HepG2 (cell line): ENCODE data around the gene RIMBP2. TPM values are rescaled to one million over a fixed set of nuclear protein-coding genes. Genes with fewer than 3 reads are reported as not detected.

Experiments
- ATAC-seq: fragments of 200-7000 bp; cut with Tn5 transposase; 3 replicates; pipeline ENCODE4 v1.9.1; 2020; ENCODE audit warnings: mild to moderate bottlenecking, moderate library complexity
- BruUV-seq: library from RNA; stranded (reverse); fragments of 400-500 nt; replicated peaks from 2 replicates; lab custom pipeline; 2021; lab: Mats Ljungman, UMichigan
- CTCF ChIA-PET: fragments of 300-600 bp; formaldehyde crosslinking; extraction: SDS; loops from one replicate; lab custom pipeline; 2021; ENCODE audit warnings: low total read pairs, inconsistent platforms, low intra/inter-chr PET ratio; lab: Yijun Ruan, JAX
- POLR2A ChIA-PET: fragments of 350-600 bp; sonication (Branson Sonifier 250); formaldehyde crosslinking; loops from one replicate; lab custom pipeline; 2020; ENCODE audit warnings: antibody characterized with exemption, inconsistent platforms; lab: Yijun Ruan, JAX
- DNase-seq: peaks from one replicate; pipeline ENCODE4 v3.0.0-alpha.2; 2015; ENCODE audit warnings: low spot score
- FAIRE-seq: peaks from 3 replicates; lab custom pipeline; 2011; peaks lifted over from hg19 to GRCh38; lab: Jason Lieb, UNC
- H2AFZ ChIP-seq: one replicate; pipeline ENCODE4 v1.6.1; 2011; ENCODE audit warnings: low read length, inconsistent platforms
- H3K27ac ChIP-seq: fragments of 300-600 bp; 3 replicates; pipeline ENCODE4 v1.8.0; 2011; ENCODE audit warnings: mixed run types, mild to moderate bottlenecking, mixed read lengths, low read length, inconsistent platforms; ENCODE audit not compliant: insufficient read depth; ENCODE audit errors: extremely low read length
- H3K27me3 ChIP-seq, 2 experiments: fragments of 200-600 bp in 1 of 2; 2 replicates in 1 of 2; 3 replicates in 1 of 2; pipeline versions ENCODE4 v1.6.0 to v1.8.0; 2011; ENCODE audit warnings: low read length in 2 of 2, mild to moderate bottlenecking in 2 of 2, moderate library complexity in 2 of 2, inconsistent platforms in 1 of 2; ENCODE audit not compliant: insufficient read depth in 2 of 2, control insufficient read depth in 1 of 2
- H3K36me3 ChIP-seq, 2 experiments: fragments of 200-600 bp in 1 of 2; replicated peaks in 1 of 2; 2 replicates in 1 of 2; 3 replicates in 1 of 2; pipeline versions ENCODE4 v1.5.1 to v1.8.0; 2011; ENCODE audit warnings: low read length in 2 of 2, inconsistent platforms in 1 of 2; ENCODE audit not compliant: insufficient read depth in 2 of 2, control insufficient read depth in 1 of 2
- H3K4me1 ChIP-seq: 2 replicates; pipeline ENCODE4 v1.5.1; 2012; ENCODE audit warnings: low read length, inconsistent platforms; ENCODE audit not compliant: insufficient read depth
- H3K4me2 ChIP-seq: 2 replicates; pipeline ENCODE4 v1.6.0; 2011; ENCODE audit warnings: low read depth, low read length, inconsistent platforms
- H3K4me3 ChIP-seq, 3 experiments: fragments of 200-600 bp in 1 of 3; sonication (generic), shearing (Covaris generic) in 1 of 3; replicated peaks in 1 of 3; 2 replicates each; pipeline ENCODE4 v1.5.1; 2011 to 2016; ENCODE audit warnings: low read length in 3 of 3, inconsistent platforms in 2 of 3, low read depth in 2 of 3, mild to moderate bottlenecking in 2 of 3, control low read depth in 1 of 3, mixed read lengths in 1 of 3; ENCODE audit not compliant: insufficient read depth in 1 of 3
- H3K79me2 ChIP-seq: one replicate; pipeline ENCODE4 v1.6.1; 2011; ENCODE audit warnings: low read length, inconsistent platforms; ENCODE audit not compliant: insufficient read depth
- H3K9ac ChIP-seq: 2 replicates; pipeline ENCODE4 v1.6.0; 2011; ENCODE audit warnings: mild to moderate bottlenecking, low read depth, low read length, inconsistent platforms; ENCODE audit not compliant: insufficient read depth
- H3K9me3 ChIP-seq: 2 replicates; pipeline ENCODE4 v1.5.1; 2012; ENCODE audit warnings: mild to moderate bottlenecking, low read length
- H4K20me1 ChIP-seq: 2 replicates; pipeline ENCODE4 v1.6.0; 2011; ENCODE audit warnings: inconsistent platforms, mild to moderate bottlenecking, low read length, moderate library complexity; ENCODE audit not compliant: insufficient read depth
- AKAP8 ChIP-seq: sonication (generic); formaldehyde crosslinking; IDR thresholded peaks from 2 replicates; pipeline ENCODE4 v1.5.1; 2020; ENCODE audit warnings: mild to moderate bottlenecking, missing genetic modification reagents
- HNF1A ChIP-seq, 2 experiments: sonication (generic) in 1 of 2; formaldehyde crosslinking in 1 of 2; IDR thresholded peaks; 2 replicates each; pipeline versions ENCODE4 v1.4.0 to v1.6.1; 2016 to 2020; ENCODE audit warnings: borderline replicate concordance in 1 of 2, low read depth in 1 of 2, mild to moderate bottlenecking in 1 of 2, missing genetic modification reagents in 1 of 2
- KLF11 ChIP-seq: IDR thresholded peaks from 2 replicates; pipeline ENCODE4 v1.6.1; 2016; ENCODE audit warnings: missing compliant biosample characterization
- ZNF354B ChIP-seq: sonication (generic); formaldehyde crosslinking; IDR thresholded peaks from 2 replicates; pipeline ENCODE4 v1.8.0; 2022; ENCODE audit warnings: mild to moderate bottlenecking, missing genetic modification reagents
- ZSCAN9 ChIP-seq: IDR thresholded peaks from 2 replicates; pipeline ENCODE4 v1.6.1; 2016; ENCODE audit warnings: borderline replicate concordance
- WGBS: methylation state at CpG from one replicate; pipeline ENCODE4 v1.1.6; 2017; ENCODE audit warnings: low lambda C conversion rate; 5-methylcytosine and 5-hydroxymethylcytosine counted together
- in situ Hi-C: cut with HindIII; loops from 2 replicates; pipeline ENCODE4 v1.10.0; 2017; ENCODE audit warnings: low pct_unique_long_range_greater_than_20kb; ENCODE audit not compliant: extremely low pct_ligation_motif_present
- intact Hi-C: fragments of 100-400 bp; cut with micrococcal nuclease; formaldehyde crosslinking; loops from one replicate; pipeline ENCODE4 v1.10.0; 2022; ENCODE audit not compliant: unreplicated experiment
- polyA plus RNA-seq, 8 experiments: library from polyadenylated mRNA; depleted of rRNA in 3 of 8; stranded (reverse) in 7 of 8; unstranded in 1 of 8; fragments of >200 nt; fragmentation: Illumina TruSeq in 4 of 8; extraction: Trizol in 4 of 8; gene quantifications; 2 replicates each; pipeline versions ENCODE4 v1.2.1 to v1.2.3, GENCODE V29; 2011 to 2016; ENCODE audit warnings: low read depth in 4 of 8, missing spikeins in 1 of 8, mixed read lengths in 1 of 8; ENCODE audit not compliant: insufficient read depth in 1 of 8
- total RNA-seq, 5 experiments: library from RNA; depleted of rRNA; stranded (reverse); fragments of >200 nt; fragmentation: Illumina TruSeq; extraction: Trizol; gene quantifications; 2 replicates each; pipeline ENCODE4 v1.2.3, GENCODE V29; 2016; ENCODE audit warnings: low read depth in 1 of 5

The RIMBP2 gene
- total and polyA plus RNA-seq, 2 of the 13 experiments (the other 11 are each of a cell fraction or from before 2014, with no cell fraction given) = 0.03 TPM; not detected in 1

GRCh38 chr12:130609966-130610365 lies 106.1 kb downstream of the RIMBP2 start:
- Histone ChIP-seq H3K4me1 (no peaks in the 10 kb centered on the region), H3K9me3 (no peaks in the 10 kb centered on the region), H3K9ac (no peak overlapping the region), H4K20me1 (no peaks in the 10 kb centered on the region), H3K4me3 (no peak overlapping the region), H3K36me3 (no peaks in the 10 kb centered on the region), H3K79me2 (no peaks in the 10 kb centered on the region), H2AFZ (no peak overlapping the region), H3K27ac (no peak overlapping the region), H3K4me2 (no peak overlapping the region), H3K27me3 (peaks cover 3 to 60% of the 10 kb centered on the region in 2 experiments)
- ATAC-seq (no peak), FAIRE-seq (no peak), DNase-seq (no peak)
- CTCF ChIA-PET = no interaction called here
- intact Hi-C loops (no loop called here), in situ Hi-C loops (no loop called here)
- POLR2A ChIA-PET = no interaction called here
- BruUV-seq = no TSS peak
- WGBS = 2% methylated on average over 9 of the region's 11 CpGs
- TF ChIP-seq HNF1A (IDR thresholded peaks at IDR 0.05; ENCODE audit: low read depth) (no peak), HNF1A (CRISPR knock-in tag; IDR thresholded peaks at IDR 0.05; ENCODE audit: borderline replicate concordance) (no peak), AKAP8 (CRISPR knock-in tag) (no peak), ZSCAN9 (CRISPR knock-in tag) (no peak), ZNF354B (CRISPR knock-in tag) (no peak), KLF11 (CRISPR knock-in tag) (no peak)
